Hematopoietic multipotent progenitor cell treated with erythropoietin and hydrocortisone succinate and interleukin-3 and kit ligand, for 8 days (in vitro differentiated cells): Measurements from ENCODE around the gene CPED1.
"Not testable (repeated sequence)": the region's sequence is repeated elsewhere in the genome, so short reads cannot be mapped to it uniquely, and the experiment has no call there.

Source experiments
- DNase-seq: peaks from one replicate; pipeline ENCODE4 v3.0.0-alpha.2; 2015

CPED1 gene

DNA sequence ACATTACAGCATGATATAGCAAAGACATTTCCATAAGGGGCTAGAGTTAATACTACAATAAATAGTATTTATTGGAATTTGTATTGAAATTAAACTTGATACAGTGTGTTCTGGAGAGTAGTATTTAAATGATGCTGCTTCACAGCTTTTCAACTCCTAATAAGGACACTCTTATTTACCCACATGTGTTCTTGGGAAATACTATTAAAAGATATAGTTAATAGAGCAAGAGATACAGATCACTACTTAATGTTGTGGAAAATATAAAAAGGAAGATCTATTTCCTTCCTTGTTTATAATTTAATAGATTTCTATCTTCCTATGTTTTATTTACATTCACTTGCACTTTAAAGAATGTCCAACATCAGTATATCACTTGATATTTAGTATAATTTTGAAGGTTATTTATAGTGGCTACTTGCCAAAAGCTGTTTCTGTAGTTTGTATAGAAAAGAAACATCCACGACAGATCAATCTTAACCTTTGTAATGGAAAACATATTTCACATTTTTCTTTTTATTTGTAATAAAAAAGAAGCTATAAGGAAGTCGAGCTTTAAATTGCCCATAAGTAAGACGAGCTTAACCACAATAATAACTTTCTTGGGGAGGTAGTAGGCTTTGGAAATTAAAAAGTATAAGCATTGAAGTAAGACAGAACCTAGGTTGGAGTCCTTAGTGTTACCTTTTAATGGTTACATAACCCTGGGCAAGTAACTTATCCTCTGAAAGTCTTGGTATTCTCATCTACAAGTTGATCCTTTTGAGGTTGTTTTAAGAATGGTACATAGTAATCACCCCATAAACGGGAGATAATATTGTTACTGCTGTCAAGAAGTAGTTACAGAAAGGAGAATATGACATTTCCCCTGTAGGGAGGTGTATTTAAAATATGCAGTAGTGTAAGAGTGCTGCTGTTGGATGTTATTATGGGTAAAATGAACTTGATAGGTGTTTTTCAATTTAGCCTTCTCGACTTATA lies 32.8 kb downstream of the CPED1 start:
- no peak for DNase-seq

DNA sequence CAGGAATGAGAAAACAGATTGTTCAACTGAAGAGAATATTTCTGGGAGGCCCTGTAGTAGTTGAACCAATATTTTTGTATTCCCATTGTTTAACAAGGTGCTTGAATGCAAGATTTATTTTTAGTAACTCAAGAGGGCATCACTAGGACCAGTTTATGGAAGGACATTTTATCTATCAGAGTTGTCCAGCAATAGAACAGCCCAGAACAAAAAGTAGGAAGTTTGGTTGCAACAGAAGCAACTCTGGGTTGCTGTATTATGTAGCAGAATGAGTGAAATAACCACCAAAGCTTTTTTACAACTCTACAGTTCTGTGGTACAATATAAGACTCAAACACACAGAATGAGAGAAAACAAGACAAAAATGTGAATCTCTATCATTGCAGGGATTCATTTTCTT lies 34.7 kb downstream of the CPED1 start:
- no peak for DNase-seq

DNA sequence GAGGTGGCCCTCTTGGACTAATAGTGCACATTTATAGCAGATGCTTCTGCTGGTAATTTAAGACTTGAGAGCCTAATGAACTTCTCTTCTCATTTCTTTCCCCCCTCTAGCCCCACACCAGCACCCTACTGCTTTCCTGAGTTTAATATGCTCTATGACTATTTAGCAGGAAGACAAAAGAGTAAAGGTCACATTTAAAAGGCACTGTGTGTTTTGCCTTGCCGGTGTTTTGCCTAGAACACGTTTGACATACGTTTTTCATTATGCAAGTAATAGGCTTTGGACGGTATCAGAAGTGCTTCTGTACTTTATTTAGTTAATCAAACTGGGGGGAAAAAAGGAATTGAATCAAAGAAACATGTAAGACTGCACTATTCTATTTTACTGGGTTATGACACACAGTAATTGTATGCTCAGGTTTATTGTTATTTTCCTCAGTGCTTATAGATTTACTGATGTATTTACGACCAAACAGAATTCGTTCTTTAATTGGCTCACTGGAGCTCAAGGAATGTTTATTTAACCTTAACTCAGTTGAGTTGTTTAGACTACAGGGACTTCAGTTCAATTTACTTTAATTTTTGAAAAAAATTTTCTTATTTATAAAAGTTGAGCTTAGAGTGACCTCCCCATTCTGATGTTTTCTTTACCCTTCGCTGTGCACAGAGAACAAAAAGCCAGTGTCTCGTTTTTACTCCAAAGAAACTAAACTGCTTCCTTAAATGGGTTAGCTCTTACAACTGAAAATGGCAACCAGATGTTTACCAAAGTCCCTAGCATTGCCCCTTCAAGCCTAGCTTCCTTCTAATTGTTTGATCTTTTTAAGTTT lies 35.4 kb downstream of the CPED1 start:
- DNase-seq: no peak

GRCh38 chr7:121024611-121025010 lies 36.1 kb downstream of the CPED1 start:
- DNase-seq: no peak

- DNase-seq: no peak
Observed at GRCh38 chr7:121026159-121026558, 37.6 kb downstream of the CPED1 start.

DNA sequence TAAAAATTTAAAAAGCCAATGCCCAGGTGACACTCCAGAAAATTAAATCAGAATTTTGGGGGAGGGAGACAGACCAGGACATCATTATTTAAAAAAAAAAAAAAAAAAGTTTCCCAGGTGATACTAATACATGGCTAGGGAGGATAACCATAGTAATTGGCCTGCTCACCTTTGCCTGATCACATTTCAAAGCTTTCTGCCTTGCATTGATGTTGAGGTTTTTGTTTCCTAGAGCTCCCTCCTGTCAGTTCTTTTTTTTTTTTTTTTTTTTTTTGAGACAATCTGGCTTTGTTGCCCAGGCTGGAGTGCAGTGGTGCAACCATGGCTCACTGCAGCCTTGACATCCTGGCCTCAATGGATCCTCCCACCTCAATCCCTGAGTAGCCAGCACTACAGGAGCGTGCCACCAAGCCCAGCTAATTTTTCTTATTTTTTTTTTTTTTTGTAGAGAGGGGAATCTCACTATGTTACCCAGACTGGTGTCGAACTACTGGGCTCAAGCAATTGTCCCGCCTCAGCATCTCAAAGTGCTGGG lies 38.1 kb downstream of the CPED1 start:
- no peak for DNase-seq

DNA sequence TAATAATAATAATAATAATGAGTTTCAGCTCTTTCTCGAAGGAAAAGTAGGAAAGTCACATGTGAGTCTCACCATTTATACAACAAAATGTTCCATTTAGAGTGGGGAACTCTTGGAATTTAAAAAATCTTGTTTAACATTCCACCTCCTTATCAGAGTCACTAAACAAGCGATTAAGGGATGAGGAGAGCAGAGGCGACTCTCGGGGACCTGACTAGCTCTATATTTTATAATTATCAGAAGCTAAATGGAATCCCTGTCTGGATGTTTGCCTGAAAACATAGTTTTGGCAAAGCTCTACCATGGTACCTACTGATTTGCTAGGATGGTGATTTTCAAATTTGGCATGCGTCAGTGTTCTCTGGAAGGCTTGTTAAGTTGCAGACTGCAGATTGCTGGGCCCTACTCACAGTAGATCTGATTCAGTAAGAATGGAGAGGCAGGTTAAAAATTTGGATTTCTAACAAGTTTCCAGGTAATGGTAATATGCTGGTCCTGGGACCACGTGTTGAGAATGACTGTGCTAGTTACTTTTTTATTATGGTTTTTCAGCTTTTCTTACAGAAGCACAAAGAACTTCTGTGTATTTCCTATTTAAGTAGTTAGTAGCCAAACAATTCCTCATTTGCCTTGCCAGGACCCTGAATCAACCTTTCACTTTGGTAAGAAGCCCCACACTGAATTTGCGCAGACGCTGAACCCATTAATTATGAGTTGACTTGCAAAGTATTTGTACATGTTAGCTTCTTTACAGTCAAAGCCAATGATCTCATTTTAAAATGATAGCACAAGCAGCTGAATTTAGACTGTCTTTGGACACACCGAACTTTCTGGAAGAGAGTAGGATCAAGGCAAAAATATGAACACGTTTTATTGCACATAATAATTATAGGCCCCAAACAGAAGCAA lies 39.5 kb downstream of the CPED1 start:
- no peak for DNase-seq

GRCh38 chr7:121029302-121029701 lies 40.8 kb downstream of the CPED1 start:
- DNase-seq: no peak

DNA sequence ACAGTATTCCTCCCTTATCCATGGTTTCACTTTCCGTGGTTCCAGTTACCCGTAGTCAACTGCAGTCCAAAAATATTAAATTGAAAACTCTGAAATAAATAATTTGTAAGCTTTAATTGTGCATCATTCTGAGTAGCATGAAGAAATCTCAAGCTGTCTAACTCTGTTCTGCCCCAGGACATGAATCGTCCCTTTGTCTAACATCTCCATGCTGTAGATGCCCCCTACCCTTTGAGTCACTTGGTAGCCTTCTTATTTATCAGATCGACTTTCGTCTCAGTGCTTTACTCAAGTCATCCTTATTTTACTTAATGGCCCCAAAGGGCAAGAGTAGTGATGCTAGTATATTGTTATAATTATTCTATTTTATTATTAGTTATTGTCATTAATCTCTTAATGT lies 41.8 kb downstream of the CPED1 start:
- no peak for DNase-seq

GRCh38 chr7:121032645-121033460 lies 44.3 kb downstream of the CPED1 start:
- no peak for DNase-seq

DNA sequence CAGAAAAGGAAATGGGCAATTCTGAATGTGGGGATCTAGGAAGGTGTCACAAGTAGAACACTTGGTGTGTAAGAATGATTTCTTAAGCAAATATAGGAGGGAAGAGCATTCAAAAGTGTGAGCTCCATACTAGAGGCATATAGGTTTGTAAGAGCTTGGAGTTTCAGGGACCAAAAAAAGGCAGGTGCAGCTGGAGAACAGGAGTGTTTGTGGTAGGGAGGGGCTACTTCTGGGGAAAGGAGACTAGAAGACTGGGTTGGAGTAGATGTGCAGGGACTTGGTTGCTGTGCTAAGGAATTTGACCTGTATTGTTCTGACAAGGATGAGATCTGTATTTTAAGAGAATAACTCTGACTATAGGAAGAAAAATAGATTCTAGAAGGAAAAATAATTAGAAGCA lies 46.4 kb downstream of the CPED1 start:
- DNase-seq: no peak

- DNase-seq: not testable (repeated sequence)
Observed at GRCh38 chr7:121036776-121037175, 48.3 kb downstream of the CPED1 start.

- not testable (repeated sequence) for DNase-seq
Observed at GRCh38 chr7:121037329-121037728, 48.8 kb downstream of the CPED1 start.

DNA sequence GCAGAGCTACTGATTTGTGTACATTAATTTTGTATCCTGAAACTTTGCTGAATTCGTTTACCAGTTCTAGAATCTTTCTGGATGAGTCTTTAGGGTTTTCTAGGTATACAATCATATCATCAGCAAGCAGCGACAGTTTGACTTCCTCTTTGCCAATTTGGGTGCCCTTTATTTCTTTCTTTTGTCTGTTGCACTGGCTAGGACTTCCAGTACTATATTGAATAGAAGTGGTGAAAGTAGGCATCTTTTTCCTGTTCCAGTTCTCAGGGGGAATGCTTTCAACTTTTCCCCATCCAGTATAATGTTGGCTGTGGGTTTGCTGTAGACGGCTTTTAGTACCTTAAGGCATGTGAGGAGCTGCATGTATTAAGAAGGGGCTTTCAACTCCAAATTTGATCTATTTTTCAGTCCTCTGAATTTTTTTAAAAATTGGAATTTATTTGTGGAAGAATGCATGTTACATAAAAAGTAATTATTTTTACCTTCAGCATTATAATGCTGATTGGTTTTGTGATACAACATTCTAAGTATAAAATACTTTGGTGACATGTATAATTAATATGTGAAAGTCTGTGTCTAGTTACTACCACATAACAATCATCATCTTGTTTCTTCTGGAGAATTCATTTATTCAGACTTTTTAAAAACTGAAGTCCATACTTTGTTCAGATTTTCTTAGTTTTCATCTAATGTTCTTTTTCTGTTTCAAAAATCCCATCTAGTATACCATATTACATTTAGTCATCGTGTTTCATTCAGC lies 49.6 kb downstream of the CPED1 start:
- peak; percentile 56 for DNase-seq

DNA sequence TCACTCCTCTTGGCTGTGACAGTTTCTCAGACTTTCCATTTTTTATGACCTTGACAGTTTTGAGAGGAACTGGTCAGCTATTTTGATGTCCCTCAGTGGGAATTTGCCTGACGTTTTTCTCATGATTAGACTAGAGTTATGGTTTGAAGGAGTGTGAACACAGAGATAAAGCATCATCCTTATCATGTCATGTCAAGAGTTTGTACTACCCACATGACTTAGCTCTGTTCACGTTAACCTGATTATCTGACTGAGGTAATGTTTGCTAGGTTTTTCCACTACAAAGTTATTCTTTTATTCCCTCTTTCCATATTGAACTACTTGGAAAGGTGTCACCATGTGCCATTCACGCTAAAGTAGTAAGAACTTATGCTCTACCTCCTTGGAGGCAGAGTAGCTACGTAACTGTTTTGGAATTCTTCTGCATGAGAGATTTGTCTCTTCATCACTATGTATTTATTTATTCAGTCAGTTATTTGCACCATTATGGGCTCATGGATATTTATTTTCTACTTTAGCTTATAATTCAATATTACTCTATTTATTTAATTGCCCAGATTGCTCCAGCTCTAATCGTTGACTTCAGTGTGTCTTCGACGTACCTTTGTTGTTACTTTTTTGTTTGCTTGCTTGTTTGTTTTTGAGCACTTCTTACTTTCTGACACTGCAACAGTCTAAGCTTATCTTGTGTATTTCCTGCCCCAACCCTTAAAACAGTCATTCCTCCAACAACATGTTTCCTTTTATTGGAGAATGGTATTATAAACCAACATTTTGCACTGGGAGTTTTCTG lies 50.4 kb downstream of the CPED1 start:
- peak; percentile 84 for DNase-seq

- DNase-seq: no peak
Observed at GRCh38 chr7:121039510-121039822, 51.0 kb downstream of the CPED1 start.

DNA sequence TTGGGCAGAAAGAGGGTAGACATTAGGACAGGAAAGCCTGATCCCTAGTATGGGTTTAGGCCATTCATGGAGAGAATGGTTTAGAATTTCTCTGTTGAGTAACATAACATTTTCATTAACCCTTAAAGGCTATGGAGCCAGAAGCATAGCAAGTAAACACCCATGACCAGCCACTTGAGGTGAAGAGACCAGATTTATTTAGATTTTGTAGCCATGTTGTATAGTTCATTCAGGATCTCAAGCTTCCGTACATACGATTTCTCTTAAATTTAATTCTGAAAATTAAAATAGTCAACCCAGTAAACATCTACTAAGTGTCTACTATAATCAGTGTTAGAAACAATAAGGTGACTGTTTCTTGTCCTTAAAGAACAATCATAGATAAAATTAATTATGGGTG lies 51.5 kb downstream of the CPED1 start:
- no peak for DNase-seq

- peak; percentile 72 for DNase-seq
Observed at GRCh38 chr7:121041516-121042148, 53.1 kb downstream of the CPED1 start.

GRCh38 chr7:121042195-121042594 lies 53.7 kb downstream of the CPED1 start:
- no peak for DNase-seq

DNA sequence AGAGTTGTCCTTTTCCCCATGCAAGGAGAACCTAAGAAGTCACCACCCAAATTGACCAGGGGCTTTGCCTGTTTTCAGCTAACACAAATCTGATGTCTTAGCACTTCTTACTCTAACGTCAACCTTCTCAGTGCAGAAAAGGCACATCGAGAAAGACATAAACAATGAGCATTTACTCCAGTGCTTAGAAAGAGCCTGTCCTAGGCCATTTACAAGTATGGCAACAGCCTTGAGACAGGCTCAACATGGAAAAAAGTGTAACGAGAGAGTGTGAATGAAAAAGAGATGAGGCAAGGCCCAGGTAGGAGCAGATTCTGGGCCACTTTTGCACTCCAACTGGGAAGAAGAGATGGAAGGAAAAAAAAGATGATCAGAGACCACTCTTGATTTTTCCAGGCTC lies 54.4 kb downstream of the CPED1 start:
- no peak for DNase-seq
